Measurements from ENCODE around the gene HAAO. TPM values are rescaled to one million over a fixed set of nuclear protein-coding genes. Genes with fewer than 3 reads are reported as not detected.

The HAAO gene
- total and polyA plus RNA-seq, 3 experiments from 2014 or later = 0.27 to 0.35 TPM; not detected in 1

DNA sequence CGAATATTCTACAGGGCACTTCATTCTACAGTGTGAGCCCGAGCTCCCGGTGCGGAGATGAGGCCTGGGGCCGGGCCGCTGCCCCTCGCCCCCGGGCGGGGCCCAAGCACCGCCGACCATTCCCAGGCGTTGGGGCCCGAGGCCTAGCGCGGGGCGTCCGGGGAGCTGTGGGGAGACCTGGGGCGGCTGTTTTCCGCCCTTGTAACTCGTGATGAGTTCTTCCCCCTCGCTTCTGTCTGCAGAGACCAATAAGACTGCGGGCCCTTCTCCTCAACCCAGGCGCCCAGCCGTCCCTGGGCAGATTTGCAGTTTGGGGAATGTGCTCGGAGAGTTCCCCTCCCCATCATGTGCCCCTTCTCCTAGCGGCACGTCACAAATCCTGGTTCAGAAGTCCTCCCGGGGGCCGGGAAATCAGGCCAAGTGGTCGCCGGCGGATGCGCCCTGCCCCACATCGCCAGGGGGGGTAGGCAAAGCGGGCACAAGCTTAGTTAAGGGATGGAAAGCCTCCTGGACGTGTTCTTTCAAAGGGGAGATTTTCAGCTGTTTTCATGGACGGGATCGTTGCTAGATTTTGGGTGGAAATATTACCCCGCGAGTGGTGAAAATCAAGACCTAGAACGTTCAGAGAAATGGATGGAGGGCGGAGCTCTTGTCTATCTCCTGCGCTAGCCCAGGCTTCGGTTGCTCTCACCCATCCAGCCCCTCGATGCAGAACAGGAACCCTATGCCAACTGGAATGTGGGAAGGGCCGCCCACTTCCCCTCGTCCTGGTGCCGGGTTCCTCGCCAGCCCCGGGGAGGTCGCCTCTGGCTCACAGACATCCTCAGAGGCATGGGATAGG lies 18.8 kb upstream of the HAAO start:
- H3K36me3 ChIP-seq (ENCODE audit: insufficient read depth, low read length) = no peaks in the 10 kb centered on the region
- peak overlapping the region; percentile 79 for H3K4me3 ChIP-seq (ENCODE audit: low read length)
- POLR2A ChIA-PET = interaction anchor here (0.8 to 3.0 kb wide), 11 partner anchors 8 to 1550 kb away, joined by 3 to 22 read pairs (median 4); partner anchors contain the start of genes CAMKMT, PREPL, THADA and ZFP36L2
- Mint-ChIP-seq H3K27me3 (peaks cover 0 to 6% of the 10 kb centered on the region in 2 donors), H3K4me3 (peak overlapping the region; percentile 89 to 98 (median 94)), H3K9me3 (peaks cover 0 to 5% (median 0%) of the 10 kb centered on the region in 5 donors), H3K36me3 (peaks cover 0 to 12% (median 0%) of the 10 kb centered on the region in 3 donors), H3K27ac (peak overlapping the region; percentile 97 to 99 (median 98)), H3K4me1 (peaks cover 17 to 28% (median 25%) of the 10 kb centered on the region in 3 donors)
- no peaks in the 10 kb centered on the region for H3K27me3 ChIP-seq (ENCODE audit: insufficient read depth, low read length, poor library complexity, severe bottlenecking)
- no peaks in the 10 kb centered on the region for H3K9me3 ChIP-seq (ENCODE audit: low read length)
- H3K27ac ChIP-seq (ENCODE audit: low read depth, low read length) = peak overlapping the region; percentile 86
- peaks cover 4% of the 10 kb centered on the region for H3K4me1 ChIP-seq (ENCODE audit: insufficient read depth, low read length)
- CTCF ChIA-PET = interaction anchor here (0.7 to 2.3 kb wide), 5 partner anchors 8 to 69 kb away, joined by 3 to 25 read pairs (median 5); no protein-coding TSS in a partner anchor
- DNase-seq = peak in 4 of 5 donors; percentile 37 to 67 (median 57)

DNA sequence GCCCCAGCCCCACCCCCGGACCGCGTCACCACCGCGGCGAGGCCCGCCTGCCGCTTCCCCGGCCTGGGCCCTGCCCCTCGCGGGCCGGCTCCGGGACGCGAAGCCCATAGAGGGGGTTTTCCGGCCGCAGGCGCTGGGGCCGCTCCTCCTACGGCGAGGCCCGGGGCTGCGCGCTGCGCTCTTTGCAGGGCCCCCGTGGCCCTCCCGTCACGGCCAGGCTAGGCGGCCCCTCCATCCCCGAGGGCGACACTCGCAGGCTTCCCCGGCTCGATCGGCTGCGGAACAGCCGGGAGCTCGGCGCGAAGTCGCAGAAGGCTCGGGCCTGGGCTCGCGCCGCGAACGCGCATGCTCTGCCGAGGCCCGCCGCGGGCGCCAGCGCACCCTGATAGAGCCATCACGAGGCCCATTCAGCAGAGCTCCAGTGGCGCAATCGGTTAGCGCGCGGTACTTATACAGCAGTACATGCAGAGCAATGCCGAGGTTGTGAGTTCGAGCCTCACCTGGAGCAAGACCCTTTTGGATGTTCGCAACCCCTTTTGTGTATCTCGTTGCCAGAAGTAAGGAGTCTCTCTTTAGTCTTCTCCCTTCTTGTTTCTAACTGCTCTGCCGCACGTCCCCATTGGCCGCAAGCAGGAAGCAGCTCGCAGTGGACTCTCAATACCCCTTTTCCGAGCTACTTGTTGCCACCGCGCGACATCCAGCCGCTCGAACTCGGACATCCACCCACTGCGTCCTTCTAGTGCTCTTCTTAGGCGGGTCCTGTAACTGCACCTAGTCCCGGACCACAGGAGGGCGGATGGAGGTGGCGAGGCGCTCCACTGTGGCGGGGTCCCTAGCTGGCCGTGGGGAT lies 18.0 kb upstream of the HAAO start:
- no peaks in the 10 kb centered on the region for H3K9me3 ChIP-seq (ENCODE audit: low read length)
- peaks cover 0 to 6% of the 10 kb centered on the region in 2 donors for H3K27me3 Mint-ChIP-seq
- H3K36me3 Mint-ChIP-seq = peaks cover 0 to 12% (median 0%) of the 10 kb centered on the region in 3 donors
- CTCF ChIA-PET = interaction anchor here (0.7 to 2.3 kb wide), 7 partner anchors 9 to 1375 kb away, joined by 3 to 25 read pairs (median 5); no protein-coding TSS in a partner anchor
- peak overlapping the region; percentile 97 to 99 (median 98) for H3K27ac Mint-ChIP-seq
- H3K4me3 ChIP-seq (ENCODE audit: low read length) = peak overlapping the region; percentile 79
- DNase-seq = peak; percentile 85 to 98 (median 94)
- POLR2A ChIA-PET = interaction anchor here (0.6 to 3.0 kb wide), 13 partner anchors 9 to 1551 kb away, joined by 3 to 22 read pairs (median 4); partner anchors contain the start of genes CAMKMT, PREPL, THADA and ZFP36L2
- H3K27ac ChIP-seq (ENCODE audit: low read depth, low read length) = peak overlapping the region; percentile 86
- H3K27me3 ChIP-seq (ENCODE audit: insufficient read depth, low read length, poor library complexity, severe bottlenecking) = no peaks in the 10 kb centered on the region
- peaks cover 0 to 5% (median 0%) of the 10 kb centered on the region in 5 donors for H3K9me3 Mint-ChIP-seq
- peaks cover 4% of the 10 kb centered on the region for H3K4me1 ChIP-seq (ENCODE audit: insufficient read depth, low read length)
- H3K4me1 Mint-ChIP-seq = peaks cover 17 to 28% (median 25%) of the 10 kb centered on the region in 3 donors
- peak overlapping the region; percentile 89 to 98 (median 94) for H3K4me3 Mint-ChIP-seq
- no peaks in the 10 kb centered on the region for H3K36me3 ChIP-seq (ENCODE audit: insufficient read depth, low read length)

DNA sequence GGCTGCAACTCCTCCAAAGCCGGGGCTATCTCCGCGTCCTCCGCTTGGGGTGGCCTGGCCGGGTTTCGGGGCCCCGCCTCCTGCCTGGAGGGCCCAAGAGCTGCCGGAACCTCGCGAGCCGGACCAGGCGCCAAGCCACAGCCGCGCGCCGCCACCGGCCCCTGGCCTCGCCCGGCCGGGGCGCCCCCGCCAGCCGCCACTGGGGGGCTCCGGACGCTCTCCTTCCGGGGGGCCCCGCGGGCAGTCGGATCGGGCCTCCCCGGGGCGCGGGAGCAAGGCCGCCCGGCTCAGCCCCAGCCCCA lies 17.4 kb upstream of the HAAO start:
- ChIA-PET POLR2A (interaction anchor here (0.9 to 3.0 kb wide), 6 partner anchors 9 to 786 kb away, joined by 3 to 22 read pairs (median 5); partner anchors contain the start of gene THADA), CTCF (interaction anchor here (1.0 to 2.3 kb wide), 5 partner anchors 13 to 1376 kb away, joined by 3 to 25 read pairs (median 4); no protein-coding TSS in a partner anchor)
- Mint-ChIP-seq H3K4me1 (peaks cover 17 to 28% (median 25%) of the 10 kb centered on the region in 3 donors), H3K4me3 (peak overlapping the region; percentile 73 to 97 (median 81)), H3K9me3 (peaks cover 0 to 5% (median 0%) of the 10 kb centered on the region in 5 donors), H3K27me3 (peaks cover 0 to 6% of the 10 kb centered on the region in 2 donors), H3K27ac (peak overlapping the region; percentile 88 to 98 (median 92)), H3K36me3 (peaks cover 0 to 12% (median 0%) of the 10 kb centered on the region in 3 donors)
- H3K4me3 ChIP-seq (ENCODE audit: low read length) = peak overlapping the region; percentile 59
- H3K36me3 ChIP-seq (ENCODE audit: insufficient read depth, low read length) = no peaks in the 10 kb centered on the region
- peak overlapping the region; percentile 86 for H3K27ac ChIP-seq (ENCODE audit: low read depth, low read length)
- peaks cover 4% of the 10 kb centered on the region for H3K4me1 ChIP-seq (ENCODE audit: insufficient read depth, low read length)
- no peak for DNase-seq
- H3K27me3 ChIP-seq (ENCODE audit: insufficient read depth, low read length, poor library complexity, severe bottlenecking) = no peaks in the 10 kb centered on the region
- H3K9me3 ChIP-seq (ENCODE audit: low read length) = no peaks in the 10 kb centered on the region

DNA sequence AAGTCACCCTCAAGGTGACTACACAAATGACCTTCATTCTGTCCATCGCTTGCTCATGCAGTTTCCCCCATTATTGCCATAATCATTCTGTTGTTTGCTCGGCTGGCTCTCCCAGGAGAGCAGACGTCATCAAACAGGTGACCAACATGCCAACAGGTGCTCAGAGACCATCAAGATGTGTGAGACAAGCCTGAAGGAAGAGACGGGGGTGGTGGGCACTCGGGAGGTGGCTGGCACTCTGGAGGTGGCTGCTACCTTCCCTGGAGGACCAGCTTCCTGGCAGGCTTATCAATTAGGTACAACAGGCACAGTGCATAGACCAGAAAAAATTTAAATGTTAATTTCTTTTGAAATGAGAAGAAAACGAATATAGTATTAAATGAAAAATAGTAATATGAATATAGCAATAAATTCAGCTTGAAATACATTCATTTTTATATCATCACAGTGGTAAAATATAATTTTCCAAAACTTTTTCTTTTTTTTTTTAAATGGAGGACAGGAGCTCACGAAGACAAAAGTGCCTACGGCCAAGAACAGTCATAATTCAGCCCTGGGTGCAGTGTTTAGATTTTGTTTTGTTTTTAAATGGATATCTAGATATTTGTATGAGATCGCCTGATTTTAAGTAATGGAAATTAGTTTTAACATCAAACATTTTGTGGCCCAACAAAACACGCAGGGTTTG lies 16.9 kb upstream of the HAAO start:
- Histone ChIP-seq H3K9me3 (ENCODE audit: low read length) (no peaks in the 10 kb centered on the region), H3K4me3 (ENCODE audit: low read length) (peak overlapping the region; percentile 59), H3K36me3 (ENCODE audit: insufficient read depth, low read length) (no peaks in the 10 kb centered on the region), H3K4me1 (ENCODE audit: insufficient read depth, low read length) (peaks cover 4% of the 10 kb centered on the region), H3K27me3 (ENCODE audit: insufficient read depth, low read length, poor library complexity, severe bottlenecking) (no peaks in the 10 kb centered on the region), H3K27ac (ENCODE audit: low read depth, low read length) (peak overlapping the region; percentile 86)
- no peak for DNase-seq
- ChIA-PET CTCF (interaction anchor here (0.6 to 1.5 kb wide), 2 partner anchors 11 to 13 kb away, joined by 3 to 4 read pairs; no protein-coding TSS in a partner anchor), POLR2A (interaction anchor here (1.6 to 3.0 kb wide), 3 partner anchors 8 to 787 kb away, joined by 4 to 22 read pairs (median 6); partner anchors contain the start of gene THADA)
- H3K4me3 Mint-ChIP-seq = peak overlapping the region; percentile 73 to 97 (median 81)
- H3K27ac Mint-ChIP-seq = peak overlapping the region; percentile 88 to 98 (median 92)
- H3K36me3 Mint-ChIP-seq = peaks cover 0 to 12% (median 0%) of the 10 kb centered on the region in 3 donors
- peaks cover 17 to 28% (median 25%) of the 10 kb centered on the region in 3 donors for H3K4me1 Mint-ChIP-seq
- H3K9me3 Mint-ChIP-seq = peaks cover 0 to 5% (median 0%) of the 10 kb centered on the region in 5 donors
- H3K27me3 Mint-ChIP-seq = peaks cover 0 to 6% of the 10 kb centered on the region in 2 donors

DNA sequence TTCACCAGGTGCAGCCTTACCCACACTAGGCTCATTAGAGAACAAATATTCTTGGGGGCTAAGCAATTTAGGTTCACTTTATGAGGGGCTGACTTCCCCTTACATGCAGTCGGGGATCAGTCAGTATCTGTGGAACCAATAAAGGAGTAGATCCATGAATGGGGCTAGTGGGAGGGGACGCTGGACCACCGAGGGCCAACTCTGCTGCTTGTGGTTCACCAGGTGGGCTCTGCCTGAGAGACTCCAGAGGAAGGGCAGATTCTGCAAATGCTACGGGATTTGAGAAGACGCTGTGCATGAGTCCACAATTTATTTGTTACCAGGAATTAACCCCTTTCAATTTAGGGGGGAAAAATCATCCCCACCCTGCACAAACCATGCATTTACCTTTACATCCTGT lies 15.9 kb upstream of the HAAO start:
- H3K4me1 ChIP-seq (ENCODE audit: insufficient read depth, low read length) = peaks cover 4% of the 10 kb centered on the region
- no peak overlapping the region for H3K4me3 ChIP-seq (ENCODE audit: low read length)
- H3K36me3 Mint-ChIP-seq = peaks cover 0 to 12% (median 0%) of the 10 kb centered on the region in 3 donors
- ChIA-PET CTCF (no interaction called here), POLR2A (no interaction called here)
- no peaks in the 10 kb centered on the region for H3K9me3 ChIP-seq (ENCODE audit: low read length)
- peak overlapping the region in 4 of 7 donors; percentile 44 to 69 (median 62) for H3K4me3 Mint-ChIP-seq
- H3K27me3 ChIP-seq (ENCODE audit: insufficient read depth, low read length, poor library complexity, severe bottlenecking) = no peaks in the 10 kb centered on the region
- H3K36me3 ChIP-seq (ENCODE audit: insufficient read depth, low read length) = no peaks in the 10 kb centered on the region
- peak overlapping the region in 5 of 8 donors; percentile 53 to 82 (median 72) for H3K27ac Mint-ChIP-seq
- no peak for DNase-seq
- H3K27me3 Mint-ChIP-seq = peaks cover 5 to 6% of the 10 kb centered on the region in 2 donors
- peaks cover 17 to 28% (median 25%) of the 10 kb centered on the region in 3 donors for H3K4me1 Mint-ChIP-seq
- peaks cover 0 to 2% (median 0%) of the 10 kb centered on the region in 5 donors for H3K9me3 Mint-ChIP-seq
- H3K27ac ChIP-seq (ENCODE audit: low read depth, low read length) = no peak overlapping the region

DNA sequence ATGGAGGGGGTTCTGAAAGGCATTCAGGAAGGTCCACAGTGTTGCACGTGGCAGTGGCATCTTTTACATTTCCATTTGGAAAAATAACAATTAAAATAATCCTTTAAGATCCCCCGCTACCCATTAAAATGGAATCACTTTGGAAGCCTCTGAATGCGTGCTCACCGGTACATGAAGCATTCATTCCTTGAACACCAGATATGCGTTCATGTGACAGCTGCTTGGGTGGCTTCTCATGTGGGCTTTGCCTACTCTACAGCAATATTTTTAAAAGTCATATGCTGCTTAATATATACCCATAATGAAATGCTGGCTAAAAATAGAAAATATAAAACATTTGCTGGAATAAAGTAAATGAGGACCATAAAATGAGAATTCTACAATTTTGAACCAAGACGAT lies 14.4 kb upstream of the HAAO start:
- POLR2A ChIA-PET = no interaction called here
- Histone ChIP-seq H3K4me3 (ENCODE audit: low read length) (no peak overlapping the region), H3K27ac (ENCODE audit: low read depth, low read length) (no peak overlapping the region), H3K27me3 (ENCODE audit: insufficient read depth, low read length, poor library complexity, severe bottlenecking) (no peaks in the 10 kb centered on the region), H3K9me3 (ENCODE audit: low read length) (no peaks in the 10 kb centered on the region), H3K4me1 (ENCODE audit: insufficient read depth, low read length) (peaks cover 4% of the 10 kb centered on the region), H3K36me3 (ENCODE audit: insufficient read depth, low read length) (no peaks in the 10 kb centered on the region)
- Mint-ChIP-seq H3K4me3 (peak overlapping the region in 1 of 7 donors; percentile 48), H3K4me1 (peaks cover 13 to 18% (median 18%) of the 10 kb centered on the region in 3 donors), H3K27me3 (peaks cover 9 to 18% of the 10 kb centered on the region in 2 donors), H3K9me3 (peaks cover 0 to 2% (median 0%) of the 10 kb centered on the region in 5 donors), H3K36me3 (peaks cover 0 to 12% (median 0%) of the 10 kb centered on the region in 3 donors), H3K27ac (no peak overlapping the region)
- CTCF ChIA-PET = no interaction called here
- DNase-seq = no peak

DNA sequence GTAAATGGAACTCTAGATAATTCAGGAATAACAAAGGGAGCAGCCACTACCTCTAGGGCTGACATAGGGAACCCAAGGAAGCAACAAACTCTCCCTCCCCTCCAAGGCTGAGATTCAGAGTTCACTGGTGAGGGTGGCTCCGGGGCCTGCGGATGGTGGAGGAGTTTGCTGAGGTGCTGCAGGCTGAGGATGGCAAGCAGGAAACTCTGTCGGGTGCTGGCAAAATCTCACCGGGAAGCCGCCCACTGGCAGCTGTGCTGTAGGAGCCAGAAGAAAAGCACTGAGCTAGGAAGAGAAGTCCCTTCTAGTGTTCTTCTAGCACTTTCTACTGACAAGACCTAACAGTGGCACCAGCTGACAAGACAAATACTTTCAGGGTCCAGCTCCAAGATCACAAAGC lies 12.5 kb upstream of the HAAO start:
- H3K4me1 Mint-ChIP-seq = peaks cover 4 to 8% (median 7%) of the 10 kb centered on the region in 3 donors
- Histone ChIP-seq H3K36me3 (ENCODE audit: insufficient read depth, low read length) (no peaks in the 10 kb centered on the region), H3K27ac (ENCODE audit: low read depth, low read length) (no peak overlapping the region), H3K27me3 (ENCODE audit: insufficient read depth, low read length, poor library complexity, severe bottlenecking) (no peaks in the 10 kb centered on the region), H3K9me3 (ENCODE audit: low read length) (no peaks in the 10 kb centered on the region), H3K4me3 (ENCODE audit: low read length) (no peak overlapping the region), H3K4me1 (ENCODE audit: insufficient read depth, low read length) (peaks cover 4% of the 10 kb centered on the region)
- H3K9me3 Mint-ChIP-seq = no peaks in the 10 kb centered on the region
- no peak for DNase-seq
- no peak overlapping the region for H3K27ac Mint-ChIP-seq
- H3K36me3 Mint-ChIP-seq = peaks cover 0 to 2% (median 1%) of the 10 kb centered on the region in 3 donors
- POLR2A ChIA-PET = no interaction called here
- H3K27me3 Mint-ChIP-seq = peaks cover 8 to 23% of the 10 kb centered on the region in 2 donors
- CTCF ChIA-PET = no interaction called here
- H3K4me3 Mint-ChIP-seq = peak overlapping the region in 1 of 7 donors; percentile 47
